MCF 10A (cell line): ENCODE measurements around the gene ACTL6B. TPM values are rescaled to one million over a fixed set of nuclear protein-coding genes. Genes with fewer than 3 reads are reported as not detected.

ENCODE experiments used
- BruUV-seq: library from RNA; stranded (reverse); fragments of 400-500 nt; replicated peaks from 2 replicates; lab custom pipeline; 2021; lab: Mats Ljungman, UMichigan
- CTCF ChIA-PET: fragments of 300-600 bp; sonication (Branson Sonifier 250); formaldehyde crosslinking; extraction: SDS; loops from one replicate; lab custom pipeline; 2021; ENCODE audit warnings: antibody characterized with exemption, inconsistent platforms; lab: Yijun Ruan, JAX
- POLR2A ChIA-PET: fragments of 300-600, 350-650 bp; sonication (Branson Sonifier 250); formaldehyde crosslinking; extraction: SDS; loops from one replicate; lab custom pipeline; 2020; ENCODE audit warnings: antibody characterized with exemption, inconsistent platforms; lab: Yijun Ruan, JAX
- DNase-seq: peaks from one replicate; pipeline ENCODE4 v3.0.0-alpha.2; 2018; ENCODE audit not compliant: unreplicated experiment
- H3K27ac Mint-ChIP-seq: one replicate; pipeline ENCODE4 v1.8.0; 2022; ENCODE audit warnings: mild to moderate bottlenecking, low read depth, mixed read lengths; ENCODE audit not compliant: unreplicated experiment
- H3K27me3 Mint-ChIP-seq: one replicate; pipeline ENCODE4 v1.8.0; 2022; ENCODE audit warnings: mixed read lengths; ENCODE audit not compliant: insufficient read depth, unreplicated experiment
- H3K36me3 Mint-ChIP-seq: one replicate; pipeline ENCODE4 v1.8.0; 2022; ENCODE audit warnings: mild to moderate bottlenecking, moderate library complexity, mixed read lengths; ENCODE audit not compliant: insufficient read depth, unreplicated experiment
- H3K4me1 Mint-ChIP-seq: one replicate; pipeline ENCODE4 v1.8.0; 2022; ENCODE audit warnings: mixed read lengths; ENCODE audit not compliant: insufficient read depth, unreplicated experiment
- H3K4me3 Mint-ChIP-seq: one replicate; pipeline ENCODE4 v1.8.0; 2022; ENCODE audit warnings: mild to moderate bottlenecking, moderate library complexity, mixed read lengths; ENCODE audit not compliant: unreplicated experiment
- H3K9me3 Mint-ChIP-seq: one replicate; pipeline ENCODE4 v1.8.0; 2022; ENCODE audit warnings: mixed read lengths; ENCODE audit not compliant: unreplicated experiment
- intact Hi-C: fragments of 100-400 bp; cut with micrococcal nuclease; formaldehyde crosslinking; loops from 2 replicates; pipeline ENCODE4 v1.14.1; 2022
- total RNA-seq: library from RNA; stranded (reverse); gene quantifications from 2 replicates; pipeline ENCODE4 v1.2.3, GENCODE V29; 2022
- TF ChIP-seq, protein P1 (sequence below): fragments of 200-600 bp; IDR thresholded peaks from one replicate; pipeline ENCODE4 v1.8.0; 2022; ENCODE audit warnings: antibody characterized with exemption, mild to moderate bottlenecking; ENCODE audit not compliant: unreplicated experiment

ACTL6B gene
- total RNA-seq, 1 experiment from 2014 or later = not detected

DNA sequence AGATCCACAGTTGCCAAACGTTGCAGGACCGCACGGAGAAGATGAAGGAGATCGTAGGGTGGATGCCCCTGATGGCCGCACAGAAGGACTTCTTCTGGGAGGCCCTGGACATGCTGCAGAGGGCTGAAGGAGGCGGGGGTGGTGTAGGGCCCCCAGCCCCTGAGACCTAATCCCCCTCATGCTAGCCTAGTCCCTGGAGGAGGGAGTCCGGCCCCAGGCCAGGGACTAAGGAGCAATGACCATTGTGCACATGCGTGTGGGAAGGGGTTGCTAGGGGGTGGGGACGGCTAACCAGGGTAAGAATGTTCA is 55.6 kb downstream of the ACTL6B start:
- Mint-ChIP-seq H3K9me3 (no peaks in the 10 kb centered on the region), H3K4me3 (no peak overlapping the region), H3K27ac (no peak overlapping the region), H3K27me3 (no peaks in the 10 kb centered on the region), H3K4me1 (peaks cover 5% of the 10 kb centered on the region), H3K36me3 (no peaks in the 10 kb centered on the region)
- TF ChIP-seq, protein P1, sequence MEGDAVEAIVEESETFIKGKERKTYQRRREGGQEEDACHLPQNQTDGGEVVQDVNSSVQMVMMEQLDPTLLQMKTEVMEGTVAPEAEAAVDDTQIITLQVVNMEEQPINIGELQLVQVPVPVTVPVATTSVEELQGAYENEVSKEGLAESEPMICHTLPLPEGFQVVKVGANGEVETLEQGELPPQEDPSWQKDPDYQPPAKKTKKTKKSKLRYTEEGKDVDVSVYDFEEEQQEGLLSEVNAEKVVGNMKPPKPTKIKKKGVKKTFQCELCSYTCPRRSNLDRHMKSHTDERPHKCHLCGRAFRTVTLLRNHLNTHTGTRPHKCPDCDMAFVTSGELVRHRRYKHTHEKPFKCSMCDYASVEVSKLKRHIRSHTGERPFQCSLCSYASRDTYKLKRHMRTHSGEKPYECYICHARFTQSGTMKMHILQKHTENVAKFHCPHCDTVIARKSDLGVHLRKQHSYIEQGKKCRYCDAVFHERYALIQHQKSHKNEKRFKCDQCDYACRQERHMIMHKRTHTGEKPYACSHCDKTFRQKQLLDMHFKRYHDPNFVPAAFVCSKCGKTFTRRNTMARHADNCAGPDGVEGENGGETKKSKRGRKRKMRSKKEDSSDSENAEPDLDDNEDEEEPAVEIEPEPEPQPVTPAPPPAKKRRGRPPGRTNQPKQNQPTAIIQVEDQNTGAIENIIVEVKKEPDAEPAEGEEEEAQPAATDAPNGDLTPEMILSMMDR = no peak
- DNase-seq = no peak
- no TSS peak for BruUV-seq
- CTCF ChIA-PET = interaction anchor here (0.6 kb wide), 1 partner anchor 135 kb away, joined by 3 read pairs; no protein-coding TSS in a partner anchor
- POLR2A ChIA-PET = no interaction called here
- intact Hi-C loops = loop anchor here (5.0 kb wide), 1 partner anchor 92 kb away; the partner anchor contains the start of gene GIGYF1

DNA sequence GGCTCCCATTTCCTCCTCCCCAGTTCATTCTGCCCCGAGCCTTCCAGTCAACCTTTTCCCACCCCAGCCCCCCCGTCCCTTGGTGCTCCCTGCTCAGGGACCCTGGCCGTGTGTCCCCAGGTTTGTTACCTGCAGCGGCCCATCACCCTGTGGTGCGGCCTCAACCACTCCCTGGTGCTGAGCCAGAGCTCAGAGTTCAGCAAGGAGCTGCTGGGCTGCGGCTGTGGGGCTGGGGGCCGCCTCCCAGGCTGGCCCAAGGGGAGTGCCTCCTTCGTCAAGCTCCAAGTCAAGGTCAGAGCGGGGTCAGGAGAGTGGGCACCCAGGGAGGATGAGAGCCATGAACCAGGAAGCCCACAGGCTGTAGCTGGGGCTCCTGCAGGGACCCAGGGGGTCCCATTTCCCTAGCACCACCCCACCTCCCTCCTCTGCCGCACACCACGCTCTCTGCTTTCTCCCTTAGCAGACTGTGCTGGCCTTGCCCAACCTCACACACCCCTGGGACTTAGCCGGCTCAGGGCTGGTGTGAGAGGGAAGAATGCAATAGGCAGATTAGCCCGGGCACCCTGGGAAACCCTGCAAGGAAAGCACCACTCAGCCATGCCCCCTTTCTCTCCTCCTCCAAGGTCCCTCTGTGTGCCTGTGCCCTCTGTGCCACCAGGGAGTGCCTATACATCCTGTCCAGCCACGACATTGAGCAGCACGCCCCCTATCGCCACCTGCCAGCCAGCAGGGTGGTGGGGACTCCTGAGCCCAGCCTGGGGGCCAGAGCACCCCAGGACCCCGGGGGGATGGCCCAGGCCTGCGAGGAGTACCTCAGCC is 56.1 kb downstream of the ACTL6B start:
- Mint-ChIP-seq H3K36me3 (no peaks in the 10 kb centered on the region), H3K9me3 (no peaks in the 10 kb centered on the region), H3K27ac (no peak overlapping the region), H3K4me1 (peaks cover 5% of the 10 kb centered on the region), H3K27me3 (no peaks in the 10 kb centered on the region), H3K4me3 (no peak overlapping the region)
- ChIA-PET CTCF (no interaction called here), POLR2A (no interaction called here)
- TF ChIP-seq, protein P1 = no peak
- BruUV-seq = no TSS peak
- no peak for DNase-seq
- intact Hi-C loops = loop anchor here (5.0 kb wide), 1 partner anchor 92 kb away; the partner anchor contains the start of gene GIGYF1

GRCh38 chr7:100598425-100598824 is 57.8 kb downstream of the ACTL6B start:
- H3K9me3 Mint-ChIP-seq = no peaks in the 10 kb centered on the region
- ChIA-PET POLR2A (interaction anchor here (0.6 to 1.1 kb wide), 3 partner anchors 12 to 625 kb away, joined by 3 to 6 read pairs (median 5); partner anchors contain the start of genes FBXO24, LRCH4 and MOSPD3), CTCF (interaction anchor here (0.6 to 1.5 kb wide), 2 partner anchors 12 to 38 kb away, joined by 3 to 5 read pairs; no protein-coding TSS in a partner anchor)
- no peak overlapping the region for H3K4me3 Mint-ChIP-seq
- TF ChIP-seq, protein P1 = no peak
- H3K27ac Mint-ChIP-seq = no peak overlapping the region
- intact Hi-C loops = no loop called here
- H3K27me3 Mint-ChIP-seq = no peaks in the 10 kb centered on the region
- no peak for DNase-seq
- H3K36me3 Mint-ChIP-seq = no peaks in the 10 kb centered on the region
- H3K4me1 Mint-ChIP-seq = peaks cover 5% of the 10 kb centered on the region
- no TSS peak for BruUV-seq

GRCh38 chr7:100595188-100595587 is 61.1 kb downstream of the ACTL6B start:
- no peak overlapping the region for H3K4me3 Mint-ChIP-seq
- TF ChIP-seq, protein P1 = no peak
- no peaks in the 10 kb centered on the region for H3K36me3 Mint-ChIP-seq
- CTCF ChIA-PET = interaction anchor here (0.5 to 0.8 kb wide), 2 partner anchors 31 to 115 kb away, joined by 3 read pairs; no protein-coding TSS in a partner anchor
- no peaks in the 10 kb centered on the region for H3K27me3 Mint-ChIP-seq
- no peaks in the 10 kb centered on the region for H3K9me3 Mint-ChIP-seq
- no peak overlapping the region for H3K27ac Mint-ChIP-seq
- intact Hi-C loops = no loop called here
- POLR2A ChIA-PET = interaction anchor here (1.9 to 2.0 kb wide), 2 partner anchors 9 to 10 kb away, joined by 5 to 7 read pairs; partner anchors contain the start of gene FBXO24
- no TSS peak for BruUV-seq
- DNase-seq = no peak
- H3K4me1 Mint-ChIP-seq = no peaks in the 10 kb centered on the region

Other genes starting within 250 kb of the ACTL6B start
- gene ZCWPW1, start 227.7 kb downstream of the ACTL6B start, total RNA-seq = 6.5 and 8.5 TPM in 2 replicates
- 42.8 and 59.9 TPM in 2 replicates for gene MEPCE, start 226.6 kb downstream of the ACTL6B start, total RNA-seq
- 38.5 and 45.3 TPM in 2 replicates for gene PPP1R35, start 220.0 kb downstream of the ACTL6B start, total RNA-seq
- gene SPACDR, start 192.2 kb downstream of the ACTL6B start, total RNA-seq = 0.49 and 0.74 TPM in 2 replicates
- gene TSC22D4, start 177.2 kb downstream of the ACTL6B start, total RNA-seq = 36.0 and 43.8 TPM in 2 replicates
- gene NYAP1, start 172.5 kb downstream of the ACTL6B start, total RNA-seq = 0.21 TPM in 1 of 2 replicates, not detected in the other
- 8.4 and 11.9 TPM in 2 replicates for gene AGFG2, start 117.2 kb downstream of the ACTL6B start, total RNA-seq
- gene SAP25, start 82.5 kb downstream of the ACTL6B start, total RNA-seq = 1.2 and 2.9 TPM in 2 replicates
- gene LRCH4, start 70.3 kb downstream of the ACTL6B start, total RNA-seq = 21.4 and 22.3 TPM in 2 replicates
- 0.37 and 1.1 TPM in 2 replicates for gene FBXO24, start 70.1 kb downstream of the ACTL6B start, total RNA-seq
- gene PCOLCE, start 54.1 kb downstream of the ACTL6B start, total RNA-seq = 2.0 and 3.6 TPM in 2 replicates
- gene MOSPD3, start 43.9 kb downstream of the ACTL6B start, total RNA-seq = 5.2 and 7.4 TPM in 2 replicates
- not detected in 2 replicates for gene TFR2, start 14.9 kb downstream of the ACTL6B start, total RNA-seq
- 196 and 201 TPM in 2 replicates for gene GNB2, start 17.3 kb upstream of the ACTL6B start, total RNA-seq
- 37.6 and 40.1 TPM in 2 replicates for gene GIGYF1, start 37.8 kb upstream of the ACTL6B start, total RNA-seq
- 49.0 and 59.2 TPM in 2 replicates for gene POP7, start 49.7 kb upstream of the ACTL6B start, total RNA-seq
- not detected in 2 replicates for gene EPO, start 64.0 kb upstream of the ACTL6B start, total RNA-seq
- not detected in 2 replicates for gene ZAN, start 77.1 kb upstream of the ACTL6B start, total RNA-seq
- 48.8 and 51.3 TPM in 2 replicates for gene EPHB4, start 171.1 kb upstream of the ACTL6B start, total RNA-seq
- 19.2 and 21.0 TPM in 2 replicates for gene SLC12A9, start 196.3 kb upstream of the ACTL6B start, total RNA-seq
- gene TRIP6, start 210.9 kb upstream of the ACTL6B start, total RNA-seq = 106 and 132 TPM in 2 replicates
- 111 and 142 TPM in 2 replicates for gene SRRT, start 218.7 kb upstream of the ACTL6B start, total RNA-seq
- 2.8 and 3.4 TPM in 2 replicates for gene UFSP1, start 233.3 kb upstream of the ACTL6B start, total RNA-seq
- gene ACHE, start 239.4 kb upstream of the ACTL6B start, total RNA-seq = 0.30 and 0.37 TPM in 2 replicates